K562 (cell line): ENCODE data around the gene TADA2A. TPM values are rescaled to one million over a fixed set of nuclear protein-coding genes. Genes with fewer than 3 reads are reported as not detected.

Experiments
- CBFA2T2 ChIP-seq: fragments of 450-650 bp; conservative IDR thresholded peaks from 2 replicates; pipeline ENCODE4 v1.6.1; 2017; ENCODE audit warnings: mild to moderate bottlenecking
- CBX5 ChIP-seq: IDR thresholded peaks from 2 replicates; pipeline ENCODE4 v1.6.1; 2014; ENCODE audit warnings: low read depth, borderline replicate concordance
- CXXC5 ChIP-seq: fragments of 250-450 bp; sonication (Bioruptor Pico); IDR thresholded peaks from 2 replicates; pipeline ENCODE4 v1.8.0; 2022; ENCODE audit warnings: inconsistent platforms, mild to moderate bottlenecking, moderate library complexity
- ETV6 ChIP-seq, 3 experiments: fragments of 150-350 bp in 1 of 3; sonication (generic) in 1 of 3; formaldehyde crosslinking in 1 of 3; IDR thresholded peaks; 2 replicates each; pipeline versions ENCODE4 v1.6.1 to v1.8.0; 2014 to 2022; ENCODE audit warnings: borderline replicate concordance in 2 of 3, low read depth in 2 of 3, antibody characterized with exemption in 1 of 3, low read length in 1 of 3, mild to moderate bottlenecking in 1 of 3, missing genetic modification reagents in 1 of 3
- HMGN3 ChIP-seq: IDR thresholded peaks from 2 replicates; pipeline ENCODE4 v1.6.1; 2011; ENCODE audit warnings: borderline replicate concordance, low read depth, mild to moderate bottlenecking, mixed read lengths, low read length; ENCODE audit not compliant: insufficient read length; ENCODE audit errors: extremely low read depth
- JUNB ChIP-seq: fragments of 450-650 bp; formaldehyde crosslinking; conservative IDR thresholded peaks from 2 replicates; pipeline ENCODE4 v1.4.0; 2020; ENCODE audit warnings: mild to moderate bottlenecking
- KLF16 ChIP-seq: IDR thresholded peaks from 2 replicates; pipeline ENCODE4 v1.6.1; 2016; ENCODE audit warnings: antibody characterized with exemption
- MCM3 ChIP-seq: fragments of 450-650 bp; IDR thresholded peaks from 2 replicates; pipeline ENCODE4 v1.6.1; 2016
- NONO ChIP-seq, 2 experiments: fragments of 200-400 bp in 1 of 2; fragments of 450-650 bp in 1 of 2; formaldehyde crosslinking in 1 of 2; IDR thresholded peaks; 2 replicates each; pipeline ENCODE4 v1.6.1; 2017; ENCODE audit warnings: low read depth in 2 of 2, mild to moderate bottlenecking in 2 of 2, moderate library complexity in 2 of 2, low read length in 1 of 2
- RBM25 ChIP-seq: fragments of 200-400 bp; formaldehyde crosslinking; IDR thresholded peaks from 2 replicates; pipeline ENCODE4 v1.6.1; 2018; ENCODE audit warnings: low read length, low read depth, moderate library complexity; ENCODE audit not compliant: severe bottlenecking
- polyA plus RNA-seq, 8 experiments: library from polyadenylated mRNA; depleted of rRNA in 4 of 8; stranded (reverse) in 5 of 8; unstranded in 3 of 8; fragments of >200 nt; fragmentation: Nextera tagmentation in 2 of 8; fragmentation: Illumina TruSeq in 1 of 8; extraction: Ambion mirVana in 2 of 8; extraction: Trizol in 1 of 8; gene quantifications; 2 replicates each; pipeline versions ENCODE4 v1.2.1 to v1.2.3, GENCODE V29; 2011 to 2014; ENCODE audit warnings: inconsistent platforms in 1 of 8, missing spikeins in 1 of 8
- total RNA-seq, 7 experiments: library from RNA; depleted of rRNA in 6 of 7; stranded (reverse); fragments of >200 nt in 6 of 7; fragmentation: Illumina TruSeq in 2 of 7; extraction: Trizol in 2 of 7; gene quantifications; 2 replicates each; pipeline versions ENCODE4 v1.2.1 to v1.2.3, GENCODE V29; 2011 to 2021; ENCODE audit warnings: low replicate concordance in 1 of 7
- TF ChIP-seq, protein P1 (sequence below): sonication (generic); formaldehyde crosslinking; IDR thresholded peaks from 2 replicates; pipeline ENCODE4 v1.8.1; 2023; ENCODE audit warnings: missing genetic modification reagents, mild to moderate bottlenecking, borderline replicate concordance
- TF ChIP-seq, protein P2 (sequence below): fragments of 150-350 bp; IDR thresholded peaks from 2 replicates; pipeline ENCODE4 v1.6.1; 2014; ENCODE audit warnings: low read depth, mild to moderate bottlenecking, low read length, borderline replicate concordance
- TF ChIP-seq, protein P3 (sequence below), 2 experiments: fragments of 450-650 bp; conservative IDR thresholded peaks; 2 replicates each; pipeline ENCODE4 v1.6.1; 2017; ENCODE audit warnings: mild to moderate bottlenecking in 2 of 2, moderate library complexity in 2 of 2
- TF ChIP-seq, protein P4 (sequence below): sonication (generic); formaldehyde crosslinking; IDR thresholded peaks from 2 replicates; pipeline ENCODE4 v1.8.1; 2022; ENCODE audit warnings: missing genetic modification reagents

Gene TADA2A
- total and polyA plus RNA-seq, 9 of the 15 experiments (the other 6 are each of a cell fraction or from before 2014, with no cell fraction given), result 13.8 to 37.7 (median 25.0) TPM

DNA sequence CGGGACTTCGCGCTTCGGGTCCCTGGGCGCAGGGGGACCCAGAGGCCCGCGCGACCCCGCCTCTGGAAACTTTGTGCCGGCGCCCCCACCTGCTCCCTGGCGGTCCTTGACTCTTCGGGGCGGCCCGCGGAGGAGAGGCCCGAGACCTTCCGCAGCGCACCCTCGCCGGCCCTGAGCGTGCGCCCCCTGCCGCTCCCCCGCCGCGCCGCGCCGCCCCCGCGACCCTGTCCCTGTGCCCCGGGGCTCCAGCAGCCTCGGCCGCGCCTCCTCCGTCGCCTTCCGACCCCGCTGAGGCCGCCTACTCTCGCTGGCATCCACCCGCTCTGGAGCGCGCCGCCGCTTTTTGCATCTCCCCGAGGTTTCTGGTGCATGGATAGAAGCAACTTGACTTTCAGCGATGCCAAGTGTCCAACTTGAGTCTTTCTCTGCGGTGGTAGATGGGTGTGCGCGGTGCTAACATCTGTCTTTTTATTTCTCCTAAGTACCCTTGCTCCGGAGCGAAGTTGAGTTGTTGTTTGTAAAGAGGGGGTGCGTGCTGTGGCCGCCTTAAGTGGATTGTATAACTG, 83.4 kb downstream of the TADA2A start (continued):
- TF ChIP-seq, protein P1, sequence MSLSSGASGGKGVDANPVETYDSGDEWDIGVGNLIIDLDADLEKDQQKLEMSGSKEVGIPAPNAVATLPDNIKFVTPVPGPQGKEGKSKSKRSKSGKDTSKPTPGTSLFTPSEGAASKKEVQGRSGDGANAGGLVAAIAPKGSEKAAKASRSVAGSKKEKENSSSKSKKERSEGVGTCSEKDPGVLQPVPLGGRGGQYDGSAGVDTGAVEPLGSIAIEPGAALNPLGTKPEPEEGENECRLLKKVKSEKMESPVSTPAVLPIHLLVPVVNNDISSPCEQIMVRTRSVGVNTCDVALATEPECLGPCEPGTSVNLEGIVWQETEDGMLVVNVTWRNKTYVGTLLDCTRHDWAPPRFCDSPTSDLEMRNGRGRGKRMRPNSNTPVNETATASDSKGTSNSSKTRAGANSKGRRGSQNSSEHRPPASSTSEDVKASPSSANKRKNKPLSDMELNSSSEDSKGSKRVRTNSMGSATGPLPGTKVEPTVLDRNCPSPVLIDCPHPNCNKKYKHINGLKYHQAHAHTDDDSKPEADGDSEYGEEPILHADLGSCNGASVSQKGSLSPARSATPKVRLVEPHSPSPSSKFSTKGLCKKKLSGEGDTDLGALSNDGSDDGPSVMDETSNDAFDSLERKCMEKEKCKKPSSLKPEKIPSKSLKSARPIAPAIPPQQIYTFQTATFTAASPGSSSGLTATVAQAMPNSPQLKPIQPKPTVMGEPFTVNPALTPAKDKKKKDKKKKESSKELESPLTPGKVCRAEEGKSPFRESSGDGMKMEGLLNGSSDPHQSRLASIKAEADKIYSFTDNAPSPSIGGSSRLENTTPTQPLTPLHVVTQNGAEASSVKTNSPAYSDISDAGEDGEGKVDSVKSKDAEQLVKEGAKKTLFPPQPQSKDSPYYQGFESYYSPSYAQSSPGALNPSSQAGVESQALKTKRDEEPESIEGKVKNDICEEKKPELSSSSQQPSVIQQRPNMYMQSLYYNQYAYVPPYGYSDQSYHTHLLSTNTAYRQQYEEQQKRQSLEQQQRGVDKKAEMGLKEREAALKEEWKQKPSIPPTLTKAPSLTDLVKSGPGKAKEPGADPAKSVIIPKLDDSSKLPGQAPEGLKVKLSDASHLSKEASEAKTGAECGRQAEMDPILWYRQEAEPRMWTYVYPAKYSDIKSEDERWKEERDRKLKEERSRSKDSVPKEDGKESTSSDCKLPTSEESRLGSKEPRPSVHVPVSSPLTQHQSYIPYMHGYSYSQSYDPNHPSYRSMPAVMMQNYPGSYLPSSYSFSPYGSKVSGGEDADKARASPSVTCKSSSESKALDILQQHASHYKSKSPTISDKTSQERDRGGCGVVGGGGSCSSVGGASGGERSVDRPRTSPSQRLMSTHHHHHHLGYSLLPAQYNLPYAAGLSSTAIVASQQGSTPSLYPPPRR (CRISPR knock-in tag), result no peak
- TF ChIP-seq, protein P2, sequence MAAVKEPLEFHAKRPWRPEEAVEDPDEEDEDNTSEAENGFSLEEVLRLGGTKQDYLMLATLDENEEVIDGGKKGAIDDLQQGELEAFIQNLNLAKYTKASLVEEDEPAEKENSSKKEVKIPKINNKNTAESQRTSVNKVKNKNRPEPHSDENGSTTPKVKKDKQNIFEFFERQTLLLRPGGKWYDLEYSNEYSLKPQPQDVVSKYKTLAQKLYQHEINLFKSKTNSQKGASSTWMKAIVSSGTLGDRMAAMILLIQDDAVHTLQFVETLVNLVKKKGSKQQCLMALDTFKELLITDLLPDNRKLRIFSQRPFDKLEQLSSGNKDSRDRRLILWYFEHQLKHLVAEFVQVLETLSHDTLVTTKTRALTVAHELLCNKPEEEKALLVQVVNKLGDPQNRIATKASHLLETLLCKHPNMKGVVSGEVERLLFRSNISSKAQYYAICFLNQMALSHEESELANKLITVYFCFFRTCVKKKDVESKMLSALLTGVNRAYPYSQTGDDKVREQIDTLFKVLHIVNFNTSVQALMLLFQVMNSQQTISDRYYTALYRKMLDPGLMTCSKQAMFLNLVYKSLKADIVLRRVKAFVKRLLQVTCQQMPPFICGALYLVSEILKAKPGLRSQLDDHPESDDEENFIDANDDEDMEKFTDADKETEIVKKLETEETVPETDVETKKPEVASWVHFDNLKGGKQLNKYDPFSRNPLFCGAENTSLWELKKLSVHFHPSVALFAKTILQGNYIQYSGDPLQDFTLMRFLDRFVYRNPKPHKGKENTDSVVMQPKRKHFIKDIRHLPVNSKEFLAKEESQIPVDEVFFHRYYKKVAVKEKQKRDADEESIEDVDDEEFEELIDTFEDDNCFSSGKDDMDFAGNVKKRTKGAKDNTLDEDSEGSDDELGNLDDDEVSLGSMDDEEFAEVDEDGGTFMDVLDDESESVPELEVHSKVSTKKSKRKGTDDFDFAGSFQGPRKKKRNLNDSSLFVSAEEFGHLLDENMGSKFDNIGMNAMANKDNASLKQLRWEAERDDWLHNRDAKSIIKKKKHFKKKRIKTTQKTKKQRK, result no peak
- TF ChIP-seq JUNB (CRISPR knock-in tag), result no peak
- TF ChIP-seq, protein P3, sequence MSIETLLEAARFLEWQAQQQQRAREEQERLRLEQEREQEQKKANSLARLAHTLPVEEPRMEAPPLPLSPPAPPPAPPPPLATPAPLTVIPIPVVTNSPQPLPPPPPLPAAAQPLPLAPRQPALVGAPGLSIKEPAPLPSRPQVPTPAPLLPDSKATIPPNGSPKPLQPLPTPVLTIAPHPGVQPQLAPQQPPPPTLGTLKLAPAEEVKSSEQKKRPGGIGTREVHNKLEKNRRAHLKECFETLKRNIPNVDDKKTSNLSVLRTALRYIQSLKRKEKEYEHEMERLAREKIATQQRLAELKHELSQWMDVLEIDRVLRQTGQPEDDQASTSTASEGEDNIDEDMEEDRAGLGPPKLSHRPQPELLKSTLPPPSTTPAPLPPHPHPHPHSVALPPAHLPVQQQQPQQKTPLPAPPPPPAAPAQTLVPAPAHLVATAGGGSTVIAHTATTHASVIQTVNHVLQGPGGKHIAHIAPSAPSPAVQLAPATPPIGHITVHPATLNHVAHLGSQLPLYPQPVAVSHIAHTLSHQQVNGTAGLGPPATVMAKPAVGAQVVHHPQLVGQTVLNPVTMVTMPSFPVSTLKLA (conservative IDR thresholded peaks at IDR 0.05), result no peak
- no peak for TF ChIP-seq NONO (IDR thresholded peaks at IDR 0.05; ENCODE audit: low read depth in 2 of 2, low read length in 1 of 2)
- TF ChIP-seq CBX5, result no peak
- TF ChIP-seq RBM25, result no peak
- TF ChIP-seq ETV6 (IDR thresholded peaks at IDR 0.05; ENCODE audit: borderline replicate concordance in 1 of 2, low read depth in 2 of 2, low read length in 1 of 2), result no peak
- no peak for TF ChIP-seq ETV6 (CRISPR knock-in tag; IDR thresholded peaks at IDR 0.05; ENCODE audit: borderline replicate concordance)
- TF ChIP-seq, protein P4, sequence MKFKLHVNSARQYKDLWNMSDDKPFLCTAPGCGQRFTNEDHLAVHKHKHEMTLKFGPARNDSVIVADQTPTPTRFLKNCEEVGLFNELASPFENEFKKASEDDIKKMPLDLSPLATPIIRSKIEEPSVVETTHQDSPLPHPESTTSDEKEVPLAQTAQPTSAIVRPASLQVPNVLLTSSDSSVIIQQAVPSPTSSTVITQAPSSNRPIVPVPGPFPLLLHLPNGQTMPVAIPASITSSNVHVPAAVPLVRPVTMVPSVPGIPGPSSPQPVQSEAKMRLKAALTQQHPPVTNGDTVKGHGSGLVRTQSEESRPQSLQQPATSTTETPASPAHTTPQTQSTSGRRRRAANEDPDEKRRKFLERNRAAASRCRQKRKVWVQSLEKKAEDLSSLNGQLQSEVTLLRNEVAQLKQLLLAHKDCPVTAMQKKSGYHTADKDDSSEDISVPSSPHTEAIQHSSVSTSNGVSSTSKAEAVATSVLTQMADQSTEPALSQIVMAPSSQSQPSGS, result 0 out of 2 replicates have a peak, but pooled peaks have one; percentile 38
- TF ChIP-seq CXXC5 (CRISPR knock-in tag), result 0 out of 2 replicates have a peak, but pooled peaks have one; percentile 18
- no peak for TF ChIP-seq MCM3
- no peak for TF ChIP-seq KLF16
- TF ChIP-seq CBFA2T2, result no peak
- TF ChIP-seq HMGN3, result peak; percentile 13
